SIG-M5 treated with dmso at 0.1 percent for 504 hours (cell line): ENCODE results near the gene MED27.

Source experiments
- DNase-seq: peaks from one replicate; lab custom pipeline; 2025; ENCODE audit not compliant: unreplicated experiment; lab: John Stamatoyannopoulos, UW

The MED27 gene

GRCh38 chr9:131823701-131824146 lies 255.9 kb downstream of the MED27 start:
- no peak for DNase-seq

GRCh38 chr9:131818089-131818488 lies 261.6 kb downstream of the MED27 start:
- no peak for DNase-seq

- no peak for DNase-seq
These were observed 262.0 kb downstream of the MED27 start for GRCh38 chr9:131817627-131818026.

GRCh38 chr9:131817073-131817472 lies 262.6 kb downstream of the MED27 start:
- no peak for DNase-seq

- no peak for DNase-seq
These were observed 263.4 kb downstream of the MED27 start for GRCh38 chr9:131815970-131816873.

- DNase-seq = no peak
These were observed 265.0 kb downstream of the MED27 start for GRCh38 chr9:131814707-131815106.

GRCh38 chr9:131813116-131813515 lies 266.6 kb downstream of the MED27 start:
- no peak for DNase-seq

GRCh38 chr9:131812116-131812790 lies 267.4 kb downstream of the MED27 start:
- DNase-seq = no peak

- no peak for DNase-seq
These were observed 268.3 kb downstream of the MED27 start for GRCh38 chr9:131811405-131811804.

- peak; percentile 9 for DNase-seq
These were observed 269.1 kb downstream of the MED27 start for GRCh38 chr9:131810351-131811170.
